ENCODE measurements around the gene LRPAP1.

- TF ChIP-seq CTCF (IDR thresholded peaks at IDR 0.05) = no peak
- no peak for TF ChIP-seq POLR2A (IDR thresholded peaks at IDR 0.05)
These were observed 67.8 kb downstream of the LRPAP1 start for GRCh38 chr4:3464349-3464905.
